Common myeloid progenitor, CD34-positive (primary cell): ENCODE results near the gene VARS1.
A peak's percentile ranks its signal among the peaks of the same experiment; 100 is the strongest.

ENCODE experiments used
- CTCF ChIA-PET: fragments of 350-600 bp; sonication (Branson Sonifier 250); formaldehyde crosslinking; loops from one replicate; lab custom pipeline; 2021; ENCODE audit warnings: antibody characterized with exemption; lab: Charles Lee
- POLR2A ChIA-PET: fragments of 350-600 bp; sonication (Branson Sonifier 250); formaldehyde crosslinking; loops from one replicate; lab custom pipeline; 2021; ENCODE audit warnings: antibody characterized with exemption; lab: Charles Lee
- DNase-seq, 3 donors: peaks; one replicate each; pipeline versions ENCODE4 v3.0.0 to v3.0.0-alpha.2; 2013
- H3K27ac ChIP-seq, 2 experiments: 1 replicate in 1 of 2; 2 replicates in 1 of 2; pipeline ENCODE4 v1.7.0; 2013; ENCODE audit warnings: inconsistent platforms in 2 of 2, low read length in 2 of 2, mild to moderate bottlenecking in 2 of 2, low read depth in 1 of 2, moderate library complexity in 1 of 2; ENCODE audit not compliant: severe bottlenecking in 2 of 2, insufficient read depth in 1 of 2, poor library complexity in 1 of 2
- H3K27me3 ChIP-seq, 5 experiments: replicated peaks in 2 of 5; 1 replicate in 3 of 5; 2 replicates in 2 of 5; pipeline versions ENCODE4 v1.6.1 to v1.7.0; 2013; ENCODE audit warnings: low read length in 4 of 5, mild to moderate bottlenecking in 2 of 5, moderate library complexity in 2 of 5, inconsistent platforms in 1 of 5; ENCODE audit not compliant: insufficient read depth in 5 of 5, control insufficient read depth in 4 of 5
- H3K36me3 ChIP-seq, 4 experiments: 1 replicate in 2 of 4; 2 replicates in 2 of 4; pipeline versions ENCODE4 v1.6.1 to v1.7.0; 2013; ENCODE audit warnings: low read length in 3 of 4, control low read depth in 1 of 4, mild to moderate bottlenecking in 1 of 4; ENCODE audit not compliant: control insufficient read depth in 4 of 4, insufficient read depth in 4 of 4
- H3K4me1 ChIP-seq, 4 experiments: 1 replicate in 3 of 4; 2 replicates in 1 of 4; pipeline versions ENCODE4 v1.6.1 to v1.7.1; 2013; ENCODE audit warnings: low read length in 3 of 4, mild to moderate bottlenecking in 3 of 4, control low read depth in 1 of 4, inconsistent platforms in 1 of 4, moderate library complexity in 1 of 4; ENCODE audit not compliant: control insufficient read depth in 4 of 4, insufficient read depth in 4 of 4; ENCODE audit errors: control extremely low read depth in 1 of 4
- H3K4me3 ChIP-seq, 7 experiments: 1 replicate in 4 of 7; 2 replicates in 3 of 7; pipeline versions ENCODE4 v1.5.1 to v1.7.0; 2013; ENCODE audit warnings: mild to moderate bottlenecking in 7 of 7, low read length in 6 of 7, moderate library complexity in 6 of 7, inconsistent platforms in 2 of 7, low read depth in 2 of 7, control low read depth in 1 of 7; ENCODE audit not compliant: insufficient read depth in 4 of 7, control insufficient read depth in 1 of 7; ENCODE audit errors: extremely low read depth in 1 of 7
- H3K9me3 ChIP-seq, 5 experiments: 1 replicate in 4 of 5; 2 replicates in 1 of 5; pipeline versions ENCODE4 v1.6.1 to v1.7.1; 2013; ENCODE audit warnings: low read length in 4 of 5, mild to moderate bottlenecking in 2 of 5, inconsistent platforms in 1 of 5, low read depth in 1 of 5, moderate library complexity in 1 of 5; ENCODE audit not compliant: control insufficient read depth in 4 of 5, insufficient read depth in 2 of 5; ENCODE audit errors: control extremely low read depth in 1 of 5
- WGBS: methylation state at CpG from one replicate; pipeline ENCODE4 v1.1.5; 2013; ENCODE audit not compliant: insufficient coverage; 5-methylcytosine and 5-hydroxymethylcytosine counted together

Gene VARS1

GRCh38 chr6:31778999-31779885 lies 16.3 kb downstream of the VARS1 start:
- CTCF ChIA-PET: interaction anchor here (0.7 to 2.6 kb wide), 8 partner anchors 10 to 61 kb away, joined by 3 to 9 read pairs (median 3); partner anchors contain the start of gene MPIG6B
- 98% methylated on average over 36 of the region's 43 CpGs for WGBS
- Histone ChIP-seq H3K9me3 (no peaks in the 10 kb centered on the region), H3K27ac (no peak overlapping the region), H3K27me3 (no peaks in the 10 kb centered on the region), H3K4me3 (no peak overlapping the region), H3K36me3 (peaks cover 4 to 59% (median 50%) of the 10 kb centered on the region in 4 experiments), H3K4me1 (peaks cover 0 to 27% (median 17%) of the 10 kb centered on the region in 4 experiments)
- POLR2A ChIA-PET: no interaction called here
- no peak for DNase-seq

DNA sequence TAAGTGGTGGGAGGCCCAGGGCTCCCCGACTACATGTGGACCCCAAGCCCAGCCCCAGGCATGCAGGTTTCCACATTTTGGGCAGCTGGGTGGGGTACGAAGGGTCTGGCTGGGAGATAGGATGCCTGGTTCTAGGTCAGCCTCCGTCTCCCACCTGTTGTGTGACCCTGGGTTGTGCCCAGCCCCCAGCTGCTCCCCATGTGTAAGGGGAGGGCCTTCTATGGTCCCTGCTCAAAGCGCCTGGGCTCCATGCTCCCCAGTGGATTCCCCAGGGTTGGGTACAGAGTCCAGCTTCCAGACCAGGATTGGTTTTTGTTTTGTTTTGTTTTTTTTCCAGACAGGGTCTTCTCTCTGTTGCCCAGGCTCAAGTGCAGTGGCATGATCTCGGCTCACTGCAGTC lies 17.4 kb downstream of the VARS1 start:
- 96% methylated on average over 4 of the region's 5 CpGs for WGBS
- no peak for DNase-seq
- peaks cover 0 to 27% (median 17%) of the 10 kb centered on the region in 4 experiments for H3K4me1 ChIP-seq
- H3K4me3 ChIP-seq: no peak overlapping the region
- H3K27me3 ChIP-seq: no peaks in the 10 kb centered on the region
- H3K36me3 ChIP-seq: peaks cover 2 to 53% (median 43%) of the 10 kb centered on the region in 4 experiments
- no peak overlapping the region for H3K27ac ChIP-seq
- POLR2A ChIA-PET: no interaction called here
- H3K9me3 ChIP-seq: no peaks in the 10 kb centered on the region
- CTCF ChIA-PET: interaction anchor here (1.1 to 2.6 kb wide), 9 partner anchors 8 to 63 kb away, joined by 3 to 9 read pairs (median 5); partner anchors contain the start of genes LY6G6D, MPIG6B, MSH5 and VARS1

DNA sequence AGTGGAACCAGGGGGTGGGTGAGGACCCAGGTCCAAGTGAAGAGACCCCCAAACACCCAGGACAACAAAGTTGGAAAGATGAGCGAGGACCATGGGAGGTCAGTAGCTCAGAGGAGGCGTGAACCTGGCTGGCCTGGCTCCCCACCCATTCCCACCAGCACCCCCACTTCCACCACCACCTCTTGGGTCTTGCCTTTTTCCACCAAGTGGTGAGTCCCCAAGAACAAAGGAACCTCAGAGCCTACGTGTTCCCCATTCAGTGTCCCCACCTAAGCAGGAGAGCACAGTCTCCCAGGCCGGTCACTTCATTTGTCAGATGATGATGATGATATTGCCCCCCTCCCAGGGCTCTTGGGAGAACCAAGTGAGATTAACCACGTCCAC lies 17.9 kb downstream of the VARS1 start:
- peaks cover 0 to 32% (median 17%) of the 10 kb centered on the region in 4 experiments for H3K4me1 ChIP-seq
- H3K4me3 ChIP-seq: no peak overlapping the region
- no peaks in the 10 kb centered on the region for H3K27me3 ChIP-seq
- no peaks in the 10 kb centered on the region for H3K9me3 ChIP-seq
- no peak for DNase-seq
- H3K36me3 ChIP-seq: peaks cover 2 to 49% (median 38%) of the 10 kb centered on the region in 4 experiments
- POLR2A ChIA-PET: interaction anchor here (0.9 to 1.0 kb wide), 2 partner anchors 29 to 38 kb away, joined by 3 to 4 read pairs; partner anchors contain the start of genes LSM2 and MSH5
- H3K27ac ChIP-seq: peak overlapping the region in 1 of 2 experiments; percentile 70
- CTCF ChIA-PET: interaction anchor here (0.6 to 2.6 kb wide), 9 partner anchors 8 to 63 kb away, joined by 3 to 9 read pairs (median 5); partner anchors contain the start of genes LY6G6D, MPIG6B, MSH5 and VARS1
- WGBS: 100% methylated on average over 1 of the region's 5 CpGs

- DNase-seq: peak; percentile 77 to 91 (median 90)
- H3K27ac ChIP-seq: peak within 1 kb of the TSS in 1 of 2 experiments; percentile 70
- POLR2A ChIA-PET: interaction anchor here (0.9 to 1.0 kb wide), 3 partner anchors 30 to 41 kb away, joined by 3 to 4 read pairs (median 3); partner anchors contain the start of genes CLIC1, LSM2 and MSH5
- peaks cover 0 to 35% (median 19%) of the 10 kb centered on the region in 4 experiments for H3K4me1 ChIP-seq
- no peaks in the 10 kb centered on the region for H3K9me3 ChIP-seq
- peaks cover 2 to 44% (median 34%) of the 10 kb centered on the region in 4 experiments for H3K36me3 ChIP-seq
- CTCF ChIA-PET: interaction anchor here (0.6 to 2.6 kb wide), 7 partner anchors 8 to 62 kb away, joined by 3 to 9 read pairs (median 5); partner anchors contain the start of genes LY6G6D and MSH5
- 3% methylated on average over 5 of the region's 15 CpGs for WGBS
- peak within 1 kb of the TSS in 4 of 7 experiments; percentile 5 to 60 (median 26) for H3K4me3 ChIP-seq
- H3K27me3 ChIP-seq: no peaks in the 10 kb centered on the region
These were observed 18.4 kb downstream of the VARS1 start, which contains the start of gene VWA7 for GRCh38 chr6:31776989-31777666. Gene VWA7, minus strand, starts transcription at chr6:31777328. Its CDS starts 549 bp downstream, at chr6:31776779.

GRCh38 chr6:31776485-31776988 lies 19.0 kb downstream of the VARS1 start:
- CTCF ChIA-PET: interaction anchor here (1.7 to 2.6 kb wide), 3 partner anchors 10 to 62 kb away, joined by 4 to 6 read pairs (median 5); partner anchors contain the start of genes LY6G6D and MSH5
- peaks cover 2 to 38% (median 31%) of the 10 kb centered on the region in 4 experiments for H3K36me3 ChIP-seq
- H3K27me3 ChIP-seq: no peaks in the 10 kb centered on the region
- no peaks in the 10 kb centered on the region for H3K9me3 ChIP-seq
- DNase-seq: peak in 1 of 3 donors; percentile 67
- 19% methylated on average over 14 of the region's 14 CpGs for WGBS
- H3K27ac ChIP-seq: peak overlapping the region in 1 of 2 experiments; percentile 70
- H3K4me1 ChIP-seq: peaks cover 0 to 37% (median 20%) of the 10 kb centered on the region in 4 experiments
- POLR2A ChIA-PET: interaction anchor here (0.6 to 1.0 kb wide), 3 partner anchors 37 to 40 kb away, joined by 3 to 4 read pairs (median 3); partner anchors contain the start of genes CLIC1 and MSH5
- H3K4me3 ChIP-seq: peak overlapping the region in 3 of 7 experiments; percentile 6 to 60 (median 46)
